ENCODE measurements around the gene KCNK4. TPM values are rescaled to one million over a fixed set of nuclear protein-coding genes. Genes with fewer than 3 reads are reported as not detected.

KCNK4 gene
- total and polyA plus RNA-seq, 2 of the 13 experiments (the other 11 are each of a cell fraction or from before 2014, with no cell fraction given) = not detected

- no peak for TF ChIP-seq ELK4 (CRISPR knock-in tag; IDR thresholded peaks at IDR 0.05; ENCODE audit: borderline replicate concordance)
- TF ChIP-seq ZNF740 (CRISPR knock-in tag; IDR thresholded peaks at IDR 0.05) = peak; percentile 20; the same call in 1 of the 2 replicates
- TF ChIP-seq ZNF589 (CRISPR knock-in tag; conservative IDR thresholded peaks at IDR 0.05) = no peak
- no peak for TF ChIP-seq ZNF790 (CRISPR knock-in tag; IDR thresholded peaks at IDR 0.05; ENCODE audit: borderline replicate concordance)
- no peak for TF ChIP-seq ATF3 (CRISPR knock-in tag; IDR thresholded peaks at IDR 0.05)
- TF ChIP-seq ZNF703 (CRISPR knock-in tag; IDR thresholded peaks at IDR 0.05; ENCODE audit: borderline replicate concordance) = 0 out of 2 replicates have a peak, but pooled peaks have one; percentile 6
- 0 out of 2 replicates have a peak, but pooled peaks have one; percentile 22 for TF ChIP-seq ZNF446 (CRISPR knock-in tag; IDR thresholded peaks at IDR 0.05)
Observed at GRCh38 chr11:64299847-64300648, 8.9 kb downstream of the KCNK4 start, which contains the start of gene CATSPERZ (continued).

Measured in HepG2 (cell line).